ENCODE results near the gene TTC23.

Gene TTC23

GRCh38 chr15:99102332-99103235 is 146.8 kb downstream of the TTC23 start:
- DNase-seq (ENCODE audit: low read depth in 2 of 2) = no peak

- no peak for DNase-seq (ENCODE audit: low read depth in 2 of 2)
These were observed 147.9 kb downstream of the TTC23 start for GRCh38 chr15:99101501-99101900.

- peak in 1 of 2 donors; percentile 32 for DNase-seq (ENCODE audit: low read depth in 2 of 2)
These were observed 148.9 kb downstream of the TTC23 start for GRCh38 chr15:99100245-99101173.

GRCh38 chr15:99099661-99100060 is 149.7 kb downstream of the TTC23 start:
- DNase-seq (ENCODE audit: low read depth in 2 of 2) = no peak

- no peak for DNase-seq (ENCODE audit: low read depth in 2 of 2)
These were observed 150.4 kb downstream of the TTC23 start for GRCh38 chr15:99098991-99099390.

GRCh38 chr15:99098426-99098825 is 151.0 kb downstream of the TTC23 start:
- no peak for DNase-seq (ENCODE audit: low read depth in 2 of 2)

- DNase-seq (ENCODE audit: low read depth in 2 of 2) = no peak
These were observed 151.7 kb downstream of the TTC23 start for GRCh38 chr15:99097441-99098410.

GRCh38 chr15:99096894-99097426 is 152.4 kb downstream of the TTC23 start:
- no peak for DNase-seq (ENCODE audit: low read depth in 2 of 2)

- DNase-seq (ENCODE audit: low read depth in 2 of 2) = no peak
These were observed 153.0 kb downstream of the TTC23 start for GRCh38 chr15:99096173-99096893.

- no peak for DNase-seq (ENCODE audit: low read depth in 2 of 2)
These were observed 153.8 kb downstream of the TTC23 start for GRCh38 chr15:99095626-99096025.

GRCh38 chr15:99092554-99093172 is 156.7 kb downstream of the TTC23 start:
- DNase-seq (ENCODE audit: low read depth in 2 of 2) = no peak

GRCh38 chr15:99090938-99091337 is 158.4 kb downstream of the TTC23 start:
- no peak for DNase-seq (ENCODE audit: low read depth in 2 of 2)

- DNase-seq (ENCODE audit: low read depth in 2 of 2) = no peak
These were observed 159.2 kb downstream of the TTC23 start for GRCh38 chr15:99090011-99090699.

- DNase-seq (ENCODE audit: low read depth in 2 of 2) = no peak
These were observed 161.9 kb downstream of the TTC23 start for GRCh38 chr15:99087405-99087943.

- DNase-seq (ENCODE audit: low read depth in 2 of 2) = no peak
These were observed 163.1 kb downstream of the TTC23 start for GRCh38 chr15:99086327-99086667.
